Nucleus accumbens (tissue), 56 donors: Measurements from ENCODE around the gene ING5.
A peak's percentile ranks its signal among the peaks of the same experiment; 100 is the strongest.
"Not testable (repeated sequence)": the region's sequence is repeated elsewhere in the genome, so short reads cannot be mapped to it uniquely, and the experiment has no call there.

Experiments
- DNase-seq, 56 donors: peaks; one replicate each; lab custom pipeline; 2025; lab: John Stamatoyannopoulos, UW

Gene ING5

DNA sequence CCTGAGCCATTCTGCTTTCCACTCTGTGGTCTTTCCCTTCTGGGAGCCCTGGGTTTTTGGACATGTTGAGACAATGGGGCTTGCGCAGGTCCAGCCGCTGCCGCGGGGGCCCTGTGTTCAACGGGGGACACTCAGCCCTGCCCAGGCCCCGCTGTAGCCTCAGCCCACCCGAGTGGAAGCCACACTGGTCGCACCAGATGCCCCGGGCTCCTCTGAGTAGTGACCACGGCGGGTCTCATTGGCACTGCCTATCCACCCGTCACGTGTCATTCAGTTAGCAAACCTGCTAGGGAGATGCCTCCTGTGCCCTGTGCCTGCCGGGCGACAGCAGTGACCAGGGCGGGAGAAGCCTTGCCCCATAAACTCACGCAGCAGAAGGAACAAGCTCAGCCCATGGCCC, 51.7 kb downstream of the ING5 start:
- no peak for DNase-seq

DNA sequence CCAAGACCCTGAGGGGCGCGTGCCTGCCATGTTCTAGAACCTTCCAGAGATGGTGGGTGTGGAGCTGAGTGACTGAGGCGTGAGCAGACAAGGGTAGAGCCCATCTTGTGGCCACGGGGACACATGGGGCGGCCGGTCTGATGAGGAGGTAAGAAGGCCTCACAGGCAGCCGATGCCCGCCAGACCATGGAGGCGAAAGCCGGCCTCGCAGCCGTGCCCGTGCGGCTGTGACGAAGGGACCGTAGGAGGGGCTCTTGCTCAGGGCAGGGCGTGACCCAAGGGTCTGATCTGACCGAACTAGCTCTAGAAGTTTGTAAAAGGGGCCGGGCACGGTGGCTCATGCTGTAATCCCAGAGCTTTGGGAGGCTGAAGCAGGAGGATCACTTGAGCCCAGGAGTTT, 52.2 kb downstream of the ING5 start:
- DNase-seq, result no peak

DNA sequence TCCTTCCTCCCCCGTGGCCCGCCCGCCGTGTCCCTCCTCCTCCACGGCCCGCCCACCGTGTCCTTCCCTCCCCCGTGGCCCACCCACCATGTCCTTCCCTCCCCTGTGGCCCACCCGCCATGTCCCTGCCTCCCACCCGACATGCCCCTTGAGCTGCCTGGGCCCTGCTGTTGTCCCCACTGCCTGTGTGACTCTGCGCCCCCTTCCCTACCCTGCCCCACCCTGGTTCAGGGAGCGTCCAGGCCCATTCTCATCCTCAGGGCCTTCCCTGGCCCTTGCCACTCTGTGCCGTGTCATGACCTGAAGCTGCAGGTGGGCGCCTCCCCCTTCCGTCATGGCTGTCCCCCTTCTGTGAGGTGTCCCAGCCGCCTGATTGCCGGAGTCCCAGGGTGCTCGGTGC, 53.3 kb downstream of the ING5 start:
- no peak for DNase-seq

DNA sequence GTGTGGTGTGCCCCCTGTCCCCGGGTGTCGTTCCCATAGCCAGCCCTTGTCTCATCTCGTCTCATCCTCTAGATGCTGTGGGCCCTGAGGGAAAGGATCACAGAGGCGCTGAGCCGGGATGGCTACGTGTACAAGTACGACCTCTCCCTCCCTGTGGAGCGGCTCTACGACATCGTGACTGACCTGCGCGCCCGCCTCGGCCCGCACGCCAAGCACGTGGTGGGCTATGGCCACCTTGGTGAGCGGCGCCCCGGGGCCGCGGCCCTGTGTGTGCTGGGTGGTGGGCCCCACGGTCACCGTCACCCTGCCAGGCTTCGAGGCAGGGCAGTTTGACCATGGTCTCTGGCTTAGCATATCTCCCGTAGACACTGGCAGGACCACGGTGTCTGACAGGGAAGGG, 53.9 kb downstream of the ING5 start:
- DNase-seq, result no peak

DNA sequence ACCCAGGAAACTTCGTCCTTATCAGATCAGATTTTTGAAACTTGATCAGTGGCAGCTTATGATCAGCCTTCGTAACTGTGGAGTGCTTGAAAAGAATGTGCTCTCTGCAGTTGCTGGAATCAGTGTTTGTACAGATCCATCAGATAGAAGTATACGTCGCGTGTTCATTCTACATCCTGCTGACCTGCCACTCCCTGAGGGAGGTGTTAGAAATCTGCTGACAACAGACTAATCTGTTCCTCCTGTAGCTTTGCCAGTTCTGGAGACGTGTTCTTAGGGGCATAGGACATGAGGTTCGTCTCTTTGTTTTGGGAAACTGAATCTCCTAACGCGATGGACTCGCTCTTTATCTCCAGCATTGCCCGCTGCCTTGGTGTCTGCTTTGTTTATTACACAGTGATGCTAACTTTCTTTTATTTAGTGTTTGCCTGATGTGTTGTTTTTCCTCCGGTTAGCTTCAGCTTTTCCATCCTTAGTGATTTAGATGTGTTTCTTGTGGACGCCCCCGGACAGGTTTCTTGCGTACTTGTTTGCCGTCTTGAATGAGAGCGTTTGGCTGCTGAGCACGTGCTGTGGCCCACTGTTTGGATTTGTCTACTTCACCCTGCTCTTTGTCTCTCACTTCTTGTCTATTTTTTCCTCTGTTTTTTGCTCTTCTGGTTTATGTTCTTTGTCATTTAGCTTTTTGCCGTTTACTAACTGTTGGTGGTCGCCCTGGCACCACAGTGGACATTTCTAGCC, 57.4 kb downstream of the ING5 start:
- DNase-seq, result no peak

DNA sequence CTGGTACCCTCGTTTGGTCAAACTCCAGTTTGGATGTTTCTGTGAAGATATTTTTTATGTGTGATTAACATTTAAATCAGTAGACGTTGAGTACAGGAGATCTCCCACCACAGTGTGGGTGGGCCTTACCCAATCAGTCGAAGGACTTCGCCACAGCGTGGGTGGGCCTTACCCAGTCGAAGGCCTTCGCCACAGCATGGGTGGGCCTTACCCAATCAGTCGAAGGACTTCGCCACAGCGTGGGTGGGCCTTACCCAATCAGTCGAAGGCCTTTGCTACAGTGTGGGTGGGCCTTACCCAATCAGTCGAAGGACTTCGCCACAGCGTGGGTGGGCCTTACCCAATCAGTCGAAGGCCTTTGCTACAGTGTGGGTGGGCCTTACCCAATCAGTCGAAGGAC, 58.1 kb downstream of the ING5 start:
- not testable (repeated sequence) for DNase-seq

DNA sequence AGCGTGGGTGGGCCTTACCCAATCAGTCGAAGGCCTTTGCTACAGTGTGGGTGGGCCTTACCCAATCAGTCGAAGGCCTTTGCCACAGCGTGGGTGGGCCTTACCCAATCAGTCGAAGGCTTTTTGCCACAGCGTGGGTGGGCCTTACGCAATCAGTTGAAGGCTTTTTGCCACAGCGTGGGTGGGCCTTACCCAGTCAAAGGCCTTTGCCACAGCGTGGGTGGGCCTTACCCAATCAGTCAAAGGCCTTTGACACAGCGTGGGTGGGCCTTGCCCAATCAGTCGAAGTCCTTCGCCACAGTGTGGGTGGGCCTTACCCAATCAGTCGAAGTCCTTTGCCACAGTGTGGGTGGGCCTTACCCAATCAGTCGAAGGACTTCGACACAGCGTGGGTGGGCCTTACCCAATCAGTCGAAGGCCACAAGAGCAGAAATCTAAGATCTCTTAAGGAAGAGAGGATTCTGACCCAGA, 58.5 kb downstream of the ING5 start:
- DNase-seq, result no peak

DNA sequence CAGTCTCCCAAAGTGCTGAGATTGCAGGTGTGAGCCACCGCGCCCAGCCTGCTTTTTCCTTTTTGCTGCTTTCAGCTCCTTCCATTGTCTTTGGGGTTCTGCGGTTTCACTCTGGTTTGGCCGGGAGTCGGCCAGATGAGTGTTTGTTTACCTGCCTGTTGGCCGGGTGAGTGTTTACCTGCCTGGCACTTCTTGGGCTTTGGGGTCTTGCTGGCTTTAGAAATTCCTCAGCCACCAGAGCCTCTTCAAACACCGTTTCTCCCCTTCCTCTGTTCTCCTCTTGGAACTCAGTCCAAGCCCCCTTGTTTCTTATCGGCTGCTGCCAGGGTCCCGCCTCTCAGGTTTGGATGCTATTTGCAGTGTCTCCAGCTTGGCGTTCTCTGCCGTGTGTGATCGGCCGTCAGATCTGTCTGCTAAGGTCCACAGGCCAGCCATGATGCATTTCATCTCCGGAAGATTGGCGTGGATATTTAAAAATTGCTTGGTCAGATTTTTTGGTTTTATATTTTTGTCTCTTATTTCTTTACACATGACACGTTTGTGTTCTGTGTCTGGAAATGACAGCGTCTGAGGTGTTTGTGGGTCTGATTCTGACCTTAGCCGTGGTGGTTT, 60.6 kb downstream of the ING5 start:
- no peak for DNase-seq

DNA sequence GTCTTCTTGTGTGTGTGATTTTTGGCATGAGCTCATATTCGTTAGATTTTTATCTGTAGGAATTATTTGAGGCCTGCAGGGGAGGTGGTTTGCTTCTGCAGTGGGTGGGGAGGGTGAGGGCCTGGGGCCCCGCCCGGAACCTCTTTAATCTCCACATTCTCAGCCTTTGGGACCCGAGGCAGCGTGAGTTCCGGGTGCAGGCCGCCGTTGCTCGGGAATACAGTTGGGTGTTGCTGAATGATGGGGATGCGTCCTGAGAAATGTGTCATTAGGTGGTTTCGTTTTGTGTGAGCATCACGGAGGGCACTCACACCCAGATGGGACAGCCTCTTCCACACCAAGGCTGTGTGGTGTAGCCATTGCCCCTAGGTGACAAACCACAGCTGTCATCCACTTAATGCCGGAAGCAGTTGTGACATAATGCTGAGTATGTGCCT, 61.1 kb downstream of the ING5 start:
- no peak for DNase-seq

DNA sequence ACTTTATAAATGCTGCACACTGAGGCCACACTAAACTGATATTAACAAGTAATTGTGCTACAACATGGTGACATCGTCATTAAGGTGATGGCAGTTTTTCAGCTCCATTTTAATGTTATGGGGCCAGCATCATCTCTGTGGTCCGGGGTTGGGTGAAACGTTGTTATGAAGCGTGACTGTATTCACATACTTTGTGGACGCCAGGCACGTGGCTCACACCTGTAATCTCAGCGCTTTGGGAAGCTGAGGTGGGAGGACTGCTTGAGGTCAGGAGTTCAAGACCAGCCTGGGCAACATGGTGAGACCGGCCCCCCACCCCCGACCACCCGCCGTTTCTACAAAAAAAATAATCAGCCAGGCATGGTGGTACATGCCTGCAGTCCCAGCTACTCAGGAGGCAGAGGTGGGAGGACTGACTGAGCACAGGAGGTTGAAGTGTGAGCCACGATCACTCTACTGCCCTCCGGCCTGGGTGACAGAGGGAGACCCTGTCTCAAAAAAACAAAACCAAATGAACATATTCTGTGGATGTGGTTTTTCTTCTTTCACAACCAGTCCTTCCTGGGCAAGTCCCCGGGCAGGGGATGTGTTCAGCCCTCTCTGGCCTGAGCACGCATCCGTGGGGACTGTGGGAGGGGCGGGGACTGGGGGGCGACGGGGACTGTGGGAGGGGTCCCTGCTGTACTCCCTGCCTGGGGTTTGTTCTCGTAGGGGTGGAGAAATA, 61.9 kb downstream of the ING5 start:
- DNase-seq, result no peak

DNA sequence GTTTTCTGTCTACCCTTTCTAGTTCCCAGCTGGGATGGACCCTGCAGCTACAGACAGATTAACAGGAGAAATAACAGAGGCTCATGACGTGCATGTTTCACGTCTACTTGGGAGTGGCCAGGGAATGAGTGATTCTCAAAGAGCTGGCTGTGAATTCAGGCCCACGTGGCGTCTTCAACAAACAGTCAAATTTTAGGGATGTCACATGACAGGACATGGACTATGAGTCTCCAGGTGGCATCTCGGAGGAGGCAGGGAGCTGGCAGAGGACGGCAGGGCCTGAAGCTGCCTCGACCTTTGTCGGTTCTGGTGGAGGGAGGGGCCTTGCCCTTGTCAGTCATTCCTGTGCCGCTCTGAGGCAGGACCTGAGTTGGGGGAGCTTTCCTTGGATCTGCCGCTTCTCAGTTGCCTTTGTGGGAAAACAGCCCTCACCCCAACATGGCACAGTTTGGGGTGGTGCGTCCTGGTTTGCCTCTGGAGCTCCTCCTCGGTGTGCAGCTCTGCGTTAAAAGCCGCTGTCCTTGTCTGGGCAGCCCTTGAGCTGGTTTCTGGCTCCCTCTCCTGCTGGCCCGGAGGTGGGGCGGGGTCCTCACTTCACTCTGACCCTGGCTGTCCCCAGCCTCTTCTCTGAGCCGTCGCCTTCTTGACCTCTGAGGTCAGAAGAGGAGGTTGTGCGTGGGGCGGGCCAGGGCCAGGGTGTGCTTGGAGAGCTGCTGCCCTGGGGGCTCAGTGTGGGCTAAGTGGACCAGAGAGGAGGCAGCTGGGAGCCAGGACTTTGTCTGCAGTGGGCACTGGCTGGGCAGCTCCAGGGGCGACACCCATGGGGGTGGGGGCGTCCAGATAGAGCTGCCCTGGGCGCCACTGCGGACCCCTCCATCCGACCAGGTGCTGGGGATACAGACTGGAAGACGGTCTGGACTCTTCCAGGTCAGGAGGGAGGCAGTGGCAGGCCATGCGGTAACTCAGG, 62.7 kb downstream of the ING5 start:
- no peak for DNase-seq

DNA sequence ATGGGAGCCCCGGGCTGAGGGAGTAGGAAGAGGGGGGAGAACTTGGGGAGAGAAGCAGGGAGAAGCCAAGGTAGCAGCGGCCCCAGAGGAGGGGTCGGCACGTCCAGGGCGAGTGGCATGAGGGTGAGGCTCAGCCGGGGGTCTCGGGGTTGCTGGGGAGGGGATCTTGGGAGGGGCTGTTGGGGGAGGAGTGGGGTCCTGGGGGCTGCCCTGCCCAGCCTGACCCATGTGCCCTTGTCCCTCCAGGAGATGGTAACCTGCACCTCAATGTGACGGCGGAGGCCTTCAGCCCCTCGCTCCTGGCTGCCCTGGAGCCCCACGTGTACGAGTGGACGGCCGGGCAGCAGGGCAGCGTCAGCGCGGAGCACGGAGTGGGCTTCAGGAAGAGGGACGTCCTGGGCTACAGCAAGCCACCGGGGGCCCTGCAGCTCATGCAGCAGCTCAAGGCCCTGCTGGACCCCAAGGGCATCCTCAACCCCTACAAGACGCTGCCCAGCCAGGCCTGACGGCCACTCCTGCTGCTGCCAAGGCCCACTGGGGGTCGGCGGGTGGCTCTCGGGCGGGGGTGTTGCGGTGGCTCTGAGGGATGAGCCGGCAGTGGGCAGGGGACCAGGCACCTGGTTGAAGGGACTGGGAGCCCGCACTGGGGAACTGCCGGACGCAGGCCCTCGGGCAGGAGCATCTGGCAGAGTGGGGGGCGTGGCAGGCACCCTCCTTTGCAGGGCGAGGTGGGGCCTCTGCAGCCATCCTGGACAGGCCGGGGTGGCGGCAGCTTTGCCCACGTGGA, 65.8 kb downstream of the ING5 start:
- DNase-seq, result no peak

DNA sequence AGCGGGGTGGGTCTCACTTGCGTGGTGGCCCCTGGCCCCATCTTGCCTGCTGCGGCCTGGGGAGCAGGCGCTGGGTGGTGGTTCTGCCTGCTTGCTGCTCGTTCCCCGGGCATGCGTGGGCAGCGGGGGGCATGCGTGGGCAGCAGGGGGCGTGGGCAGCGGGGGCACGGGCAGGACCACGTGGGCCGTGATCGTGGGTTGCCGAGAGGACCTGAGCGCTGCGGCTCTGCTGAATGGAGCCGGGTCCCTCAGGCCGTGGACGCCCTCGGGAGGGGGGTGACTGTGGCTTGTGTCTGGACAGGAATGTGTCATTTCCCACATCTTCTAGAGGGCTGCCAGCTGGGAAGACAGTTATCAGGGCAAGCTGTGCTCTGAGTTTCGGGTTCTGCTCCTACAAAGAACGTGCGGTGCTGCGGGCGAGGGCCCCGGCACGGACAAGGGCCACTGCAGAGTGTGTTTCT, 66.4 kb downstream of the ING5 start:
- no peak for DNase-seq

DNA sequence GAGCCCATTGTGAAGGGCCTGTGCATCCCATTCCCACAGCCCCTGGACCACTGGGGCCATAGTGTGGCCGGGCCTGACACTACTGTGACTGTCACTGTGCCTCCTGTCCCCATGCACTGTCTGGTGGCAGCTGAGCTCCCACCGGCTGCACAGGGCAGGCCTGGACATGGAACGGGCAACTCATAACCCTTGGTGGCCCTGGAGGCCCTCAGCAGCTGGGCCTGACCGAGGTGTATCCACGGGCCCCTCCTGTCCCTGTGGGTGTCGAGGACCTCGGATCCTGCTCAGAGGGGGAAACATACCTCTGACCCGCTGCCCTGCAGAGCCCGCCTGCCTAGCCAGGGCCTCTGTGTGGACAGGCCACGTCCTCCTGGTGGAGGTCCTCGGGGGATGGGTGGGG, 67.0 kb downstream of the ING5 start:
- no peak for DNase-seq

DNA sequence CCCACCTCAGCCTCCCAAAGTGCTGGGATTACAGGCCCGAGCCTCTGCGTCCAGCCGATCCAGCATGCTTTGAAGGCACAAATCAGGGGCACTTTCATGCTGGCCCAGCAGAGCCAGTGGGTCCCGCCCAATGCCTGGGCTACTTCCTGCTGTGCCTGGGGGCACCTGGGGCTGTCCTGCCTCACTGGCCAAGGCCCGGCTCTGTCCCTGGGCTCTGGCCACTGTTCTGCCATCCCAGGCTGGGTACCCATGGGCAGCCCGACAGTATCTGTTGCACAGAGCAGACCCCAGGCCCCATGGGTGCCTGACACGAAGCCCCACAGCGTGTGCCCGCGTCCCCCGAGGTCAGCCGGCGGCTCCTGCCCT, 68.0 kb downstream of the ING5 start:
- no peak for DNase-seq

DNA sequence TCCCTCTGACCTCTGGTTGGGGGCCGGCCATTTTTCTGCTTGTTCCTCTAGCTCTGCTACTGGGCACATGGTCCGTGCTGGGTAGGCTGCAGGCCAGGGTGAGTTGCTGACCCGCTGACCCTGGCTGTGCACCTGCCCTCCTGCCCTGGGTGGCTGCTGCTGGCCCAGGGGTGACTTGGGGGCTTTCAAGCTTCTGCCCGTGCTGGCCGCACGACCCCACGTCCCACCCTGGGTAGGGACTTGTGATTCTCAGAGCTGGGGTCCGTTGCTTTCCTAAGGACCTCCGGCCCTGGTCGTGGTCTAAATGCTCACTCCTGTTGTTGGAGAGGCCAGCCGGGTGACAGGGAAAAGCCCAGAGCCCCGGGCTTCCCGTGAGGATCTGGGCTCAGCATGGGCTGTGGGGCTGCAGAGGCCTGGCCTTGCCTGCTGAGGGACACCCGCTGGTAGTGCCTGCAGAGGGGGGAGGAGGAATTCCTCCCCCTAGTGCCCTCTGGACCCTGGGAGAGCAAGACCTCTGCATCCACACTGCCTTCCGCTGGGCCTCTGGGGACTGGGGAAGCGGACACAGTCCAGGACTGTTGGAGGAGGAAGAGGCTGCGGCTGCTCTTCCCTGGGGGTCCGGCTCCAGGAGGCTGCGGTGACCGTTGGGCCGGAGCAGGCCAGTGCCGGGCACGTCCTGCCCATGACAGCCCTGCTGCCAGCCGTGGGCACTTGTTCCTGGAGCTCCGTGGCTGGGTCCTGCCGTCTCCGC, 68.5 kb downstream of the ING5 start:
- DNase-seq, result no peak

DNA sequence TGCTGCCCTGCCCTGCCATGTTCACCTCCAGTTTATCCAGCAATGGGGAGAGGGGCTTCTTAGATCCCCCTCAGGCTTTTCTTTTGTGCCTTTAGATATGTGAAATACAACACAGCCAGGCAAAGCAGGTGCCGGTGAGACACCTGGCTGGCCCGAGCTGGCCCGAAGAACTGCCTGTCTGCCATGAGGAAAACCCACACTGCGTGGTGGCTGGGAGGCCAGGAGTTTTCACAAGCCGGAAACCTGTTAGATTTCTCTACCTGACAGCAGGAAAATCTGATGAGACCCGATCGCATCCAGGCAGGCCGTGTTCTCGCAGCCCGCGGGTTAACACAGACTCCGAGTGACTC, 69.1 kb downstream of the ING5 start:
- DNase-seq, result no peak

DNA sequence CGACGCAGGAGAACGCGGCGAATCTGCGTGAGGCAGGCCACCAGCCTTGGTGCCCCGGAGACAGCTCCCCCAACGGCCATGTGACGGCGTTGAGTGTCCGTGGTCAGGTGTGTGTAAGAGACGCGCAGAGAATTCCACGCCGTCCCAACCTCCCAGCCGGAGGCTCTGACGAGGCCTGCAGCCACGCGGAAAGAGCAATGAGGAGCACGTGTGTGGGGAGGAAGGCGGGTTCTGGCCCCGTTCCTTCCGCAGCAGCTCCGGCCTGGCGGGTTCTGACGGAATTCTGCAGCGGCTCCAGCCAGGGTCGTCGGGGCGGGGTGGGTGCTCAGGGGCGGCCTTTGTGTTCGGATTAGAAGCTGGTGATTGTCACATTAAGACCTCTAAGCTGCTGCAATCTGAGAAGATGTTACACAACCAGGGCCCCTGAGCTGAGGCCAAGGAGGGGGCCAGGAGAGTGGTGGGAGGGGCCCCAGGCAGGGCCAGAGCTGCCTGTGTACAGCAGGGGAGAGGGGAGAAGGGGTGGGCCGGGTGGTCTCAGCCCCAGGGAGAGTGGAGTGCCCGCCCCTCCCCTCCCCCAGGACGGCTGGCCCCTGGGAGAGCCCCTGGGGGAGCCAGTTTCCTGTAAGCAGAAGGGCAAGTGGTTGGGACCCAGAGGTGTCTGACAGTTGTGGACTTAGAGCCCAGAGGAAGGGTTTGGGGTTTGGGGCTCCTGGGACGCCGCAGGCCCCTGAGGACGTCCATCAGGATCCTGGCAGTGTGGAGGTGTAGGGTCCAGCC, 69.6 kb downstream of the ING5 start:
- peak in 4 of 56 donors; percentile 8 to 23 (median 16) for DNase-seq
